HL-60 (cell line): ENCODE results near the gene CYTH1.

Experiments used
- CTCF ChIP-seq: IDR thresholded peaks from one replicate; pipeline ENCODE4 v1.5.1; 2011; ENCODE audit warnings: low read length, control low read depth, inconsistent platforms; ENCODE audit not compliant: insufficient read depth
- SPI1 ChIP-seq: IDR thresholded peaks from 2 replicates; pipeline ENCODE4 v1.6.1; 2012; ENCODE audit warnings: low read depth, mild to moderate bottlenecking, borderline replicate concordance

- no peak for TF ChIP-seq CTCF
- TF ChIP-seq SPI1, result no peak
These were observed 39.9 kb upstream of the CYTH1 start for GRCh38 chr17:78821961-78822360.
